Motor neuron (in vitro differentiated cells): ENCODE data around the gene SV2B. TPM values are rescaled to one million over a fixed set of nuclear protein-coding genes. Genes with fewer than 3 reads are reported as not detected.
A peak's percentile ranks its signal among the peaks of the same experiment; 100 is the strongest.

Source experiments
- ATAC-seq, 8 experiments: fragments of 200-7000 bp; cut with Tn5 transposase; replicated peaks in 6 of 8; 2 replicates each; pipeline ENCODE4 v1.8.0; 2021; ENCODE audit warnings: mild to moderate bottlenecking in 8 of 8, moderate library complexity in 8 of 8
- H3K27ac ChIP-seq, 2 donors: fragments of 250-450 bp; sonication (Bioruptor Pico); 2 replicates each; pipeline ENCODE4 v1.9.0; 2021; ENCODE audit warnings: antibody characterized with exemption in 2 of 2, mild to moderate bottlenecking in 2 of 2, moderate library complexity in 1 of 2
- H3K4me1 ChIP-seq, 2 donors: fragments of 250-450 bp; sonication (Bioruptor Pico); replicated peaks in 1 of 2; 2 replicates each; pipeline ENCODE4 v1.6.1; 2021; ENCODE audit warnings: antibody characterized with exemption in 2 of 2, mild to moderate bottlenecking in 2 of 2, moderate library complexity in 1 of 2
- H3K4me3 ChIP-seq, 5 donors: fragments of 250-450 bp; sonication (Bioruptor Pico); 2 replicates each; pipeline ENCODE4 v1.9.0; 2021; ENCODE audit warnings: antibody characterized with exemption in 5 of 5, mild to moderate bottlenecking in 5 of 5, moderate library complexity in 4 of 5
- WGBS, 10 experiments: fragments of 450-650 bp; shearing (Covaris generic); methylation state at CpG; one replicate each; pipeline ENCODE4 v1.0.0; 2022; 5-methylcytosine and 5-hydroxymethylcytosine counted together
- in situ Hi-C, 9 experiments: fragments of 400-800 bp; cut with MboI; loops; one replicate each; pipeline ENCODE4 v1.15.0; 2021; ENCODE audit warnings: low sequenced_read_pairs in 9 of 9, low pct_unique_long_range_greater_than_20kb in 2 of 9; ENCODE audit not compliant: unreplicated experiment in 9 of 9
- total RNA-seq, 8 experiments: library from RNA; unstranded; fragments of 300-600 nt; gene quantifications; 2 replicates each; pipeline versions ENCODE4 v1.2.3 to v1.2.4, GENCODE V29; 2022

Gene SV2B
- total RNA-seq, 8 experiments from 2014 or later, result 0.63 to 117 (median 6.6) TPM

DNA sequence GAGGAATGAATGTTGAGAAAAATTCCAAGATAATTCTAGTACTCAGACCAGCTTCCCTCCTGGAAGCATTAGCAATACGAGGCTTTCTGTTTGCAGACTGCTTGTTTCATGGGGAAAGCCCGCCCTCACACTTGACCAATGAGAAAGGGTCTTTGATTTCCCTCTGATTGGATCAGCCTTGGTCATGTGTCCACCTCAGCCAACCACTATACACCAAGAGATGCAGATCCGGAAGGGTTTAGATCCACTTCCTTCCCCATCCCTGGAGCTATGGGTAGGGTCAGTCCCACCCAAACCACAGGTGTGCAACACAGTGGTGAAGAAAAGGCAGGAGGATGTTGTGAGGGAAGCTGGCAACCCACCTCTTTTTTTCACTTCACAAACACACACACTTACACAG lies 154.7 kb downstream of the SV2B start:
- peaks cover 12 to 24% of the 10 kb centered on the region in 2 donors for H3K4me1 ChIP-seq
- no peak overlapping the region for H3K4me3 ChIP-seq
- peak in 1 of 8 experiments; percentile 21 for ATAC-seq
- no peak overlapping the region for H3K27ac ChIP-seq
- WGBS, 10 experiments, result 20 to 74% (median 65%) methylated on average over 1 to 3 of the region's 3 CpGs; no CpG with 5 or more reads in 6 of the 10 experiments
- in situ Hi-C loops, result loop anchor here in 1 of 9 experiments (25.0 kb wide), 1 partner anchor 192 kb away; no protein-coding TSS in a partner anchor

DNA sequence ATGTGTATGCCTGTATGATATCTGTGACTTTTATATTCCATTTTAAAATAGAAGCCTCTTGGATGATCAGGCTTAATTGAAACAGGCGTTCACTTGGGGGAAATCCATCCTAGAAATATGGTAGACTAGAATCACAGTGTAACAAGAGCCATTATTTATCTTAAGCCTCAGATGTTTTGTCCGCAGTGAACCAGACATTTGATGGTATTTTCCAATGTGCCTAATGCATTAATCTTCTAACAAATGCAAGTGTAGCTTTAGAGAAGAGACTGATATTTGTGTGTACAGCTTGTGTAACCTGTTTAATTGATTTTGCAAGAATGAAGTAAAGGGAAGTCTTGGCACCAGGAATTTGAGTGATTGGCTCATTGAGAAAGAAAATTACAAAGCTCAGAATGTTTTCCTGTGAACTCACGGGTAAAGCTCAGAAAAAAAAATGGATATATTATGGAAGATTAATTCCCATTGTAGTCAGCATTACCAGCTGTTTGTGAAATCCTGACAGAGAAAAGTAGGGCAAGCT lies 155.7 kb downstream of the SV2B start:
- Histone ChIP-seq H3K4me1 (peaks cover 12 to 24% of the 10 kb centered on the region in 2 donors), H3K4me3 (no peak overlapping the region), H3K27ac (no peak overlapping the region)
- peak in 4 of 8 experiments; percentile 39 to 67 (median 47) for ATAC-seq
- in situ Hi-C loops, result loop anchor here in 1 of 9 experiments (25.0 kb wide), 1 partner anchor 193 kb away; no protein-coding TSS in a partner anchor
- WGBS, 10 experiments, result 21 to 90% (median 54%) methylated on average over 1 to 3 of the region's 3 CpGs; no CpG with 5 or more reads in 2 of the 10 experiments

DNA sequence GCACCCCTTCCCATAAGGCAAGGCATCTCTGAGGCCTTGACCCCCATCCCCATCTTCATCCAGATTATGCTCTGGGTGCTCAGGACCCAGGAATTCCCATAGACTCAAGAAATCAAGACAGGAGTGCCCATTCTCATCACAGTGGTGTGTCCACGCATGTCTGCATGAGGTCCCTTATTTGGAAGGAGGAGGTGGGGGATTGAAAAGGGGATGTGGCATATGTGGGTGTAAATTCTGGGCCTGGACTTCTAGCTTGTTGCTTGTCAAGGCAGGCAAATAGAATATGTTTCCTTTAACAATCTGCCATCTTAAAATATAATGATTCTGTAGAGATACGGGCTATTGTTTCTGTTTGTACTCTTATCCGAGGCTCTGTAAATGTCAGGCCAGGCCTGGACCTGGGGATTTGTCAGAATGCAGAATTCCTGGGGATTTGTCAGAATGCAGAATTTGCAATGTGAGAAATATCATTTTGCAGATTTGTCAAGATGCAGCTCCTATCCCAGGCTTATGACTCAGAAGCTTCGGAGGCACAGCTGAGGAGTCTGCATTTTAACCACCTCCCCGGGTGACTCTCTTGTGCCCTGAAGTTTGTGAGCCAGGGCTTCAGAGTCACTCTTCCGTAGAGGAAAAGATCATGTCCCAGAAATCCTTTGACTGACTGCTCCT lies 157.8 kb downstream of the SV2B start:
- in situ Hi-C loops, result loop anchor here in 1 of 9 experiments (25.0 kb wide), 1 partner anchor 196 kb away; no protein-coding TSS in a partner anchor
- Histone ChIP-seq H3K4me3 (no peak overlapping the region), H3K4me1 (peaks cover 12 to 24% of the 10 kb centered on the region in 2 donors), H3K27ac (no peak overlapping the region)
- peak in 3 of 8 experiments; percentile 73 to 89 (median 86) for ATAC-seq
- 10 to 100% (median 58%) methylated on average over 1 to 5 of the region's 6 CpGs; no CpG with 5 or more reads in 2 of the 10 experiments for WGBS, 10 experiments

DNA sequence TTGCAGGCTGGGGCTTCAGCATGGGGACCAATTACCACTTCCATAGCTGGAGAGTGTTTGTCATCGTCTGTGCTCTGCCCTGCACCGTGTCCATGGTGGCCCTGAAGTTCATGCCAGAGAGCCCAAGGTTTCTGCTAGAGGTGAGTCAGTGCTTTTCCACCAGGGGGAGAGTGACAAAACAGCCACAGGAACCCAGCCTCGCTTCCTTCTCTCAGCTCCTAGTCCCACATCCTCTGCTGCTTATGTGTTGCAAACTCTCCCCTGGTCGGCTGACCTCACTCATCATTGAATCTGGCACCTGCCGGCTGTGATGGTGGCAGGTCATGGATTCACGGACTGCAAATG lies 158.3 kb downstream of the SV2B start:
- no peak overlapping the region for H3K27ac ChIP-seq
- in situ Hi-C loops, result loop anchor here in 1 of 9 experiments (25.0 kb wide), 1 partner anchor 196 kb away; no protein-coding TSS in a partner anchor
- peaks cover 12 to 24% of the 10 kb centered on the region in 2 donors for H3K4me1 ChIP-seq
- no peak overlapping the region for H3K4me3 ChIP-seq
- WGBS, 10 experiments, result 70 to 80% (median 80%) methylated on average over 1 to 2 of the region's 6 CpGs; no CpG with 5 or more reads in 7 of the 10 experiments
- ATAC-seq, result peak in 3 of 8 experiments; percentile 70 to 80 (median 74)

DNA sequence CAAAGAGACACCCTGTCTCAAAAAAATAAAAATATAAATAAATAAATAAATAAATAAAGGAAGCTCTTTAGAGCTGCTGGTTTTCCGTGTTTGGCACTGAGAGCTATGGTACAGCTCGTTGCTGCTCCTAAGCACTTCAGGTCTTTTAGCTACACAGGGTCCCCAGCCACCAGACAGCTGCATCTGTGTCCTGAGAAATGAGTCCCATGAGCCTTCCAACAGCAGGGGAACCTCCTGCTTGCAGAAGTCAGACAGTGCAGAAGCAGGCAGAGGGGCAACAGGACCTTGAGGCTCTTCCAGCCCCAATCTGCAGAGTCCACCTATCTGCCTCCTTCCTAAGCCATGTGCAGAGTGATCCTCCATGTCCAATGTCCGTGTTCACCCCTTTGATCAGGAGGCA lies 159.0 kb downstream of the SV2B start:
- in situ Hi-C loops, result loop anchor here in 1 of 9 experiments (25.0 kb wide), 1 partner anchor 197 kb away; no protein-coding TSS in a partner anchor
- peak in 3 of 8 experiments; percentile 53 to 69 (median 68) for ATAC-seq
- Histone ChIP-seq H3K4me1 (peaks cover 12 to 24% of the 10 kb centered on the region in 2 donors), H3K4me3 (no peak overlapping the region), H3K27ac (no peak overlapping the region)
- WGBS, 10 experiments, result 26 to 95% (median 65%) methylated on average over 2 to 3 of the region's 3 CpGs; no CpG with 5 or more reads in 2 of the 10 experiments

DNA sequence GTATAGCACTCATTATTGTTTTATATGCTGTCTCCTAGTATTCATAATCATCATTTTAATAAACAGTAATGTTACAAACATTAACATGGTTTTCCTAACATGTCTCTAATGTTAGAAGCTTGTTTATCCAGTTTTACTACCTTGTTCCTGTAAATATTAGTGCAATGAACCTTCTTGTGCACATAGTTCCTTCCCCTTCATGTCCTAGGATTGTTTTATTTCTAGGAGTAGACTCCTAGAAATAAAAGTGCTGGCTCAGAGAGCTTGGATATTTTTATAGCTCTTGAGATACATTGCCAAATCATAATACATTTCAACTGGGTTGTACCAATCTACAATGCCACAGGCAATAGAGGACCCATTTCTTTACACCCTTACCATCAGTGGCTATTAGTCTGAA lies 161.3 kb downstream of the SV2B start:
- peaks cover 8 to 15% of the 10 kb centered on the region in 2 donors for H3K4me1 ChIP-seq
- no peak overlapping the region for H3K27ac ChIP-seq
- in situ Hi-C loops, result loop anchor here in 1 of 9 experiments (25.0 kb wide), 1 partner anchor 199 kb away; no protein-coding TSS in a partner anchor
- no peak overlapping the region for H3K4me3 ChIP-seq
- ATAC-seq, result no peak

DNA sequence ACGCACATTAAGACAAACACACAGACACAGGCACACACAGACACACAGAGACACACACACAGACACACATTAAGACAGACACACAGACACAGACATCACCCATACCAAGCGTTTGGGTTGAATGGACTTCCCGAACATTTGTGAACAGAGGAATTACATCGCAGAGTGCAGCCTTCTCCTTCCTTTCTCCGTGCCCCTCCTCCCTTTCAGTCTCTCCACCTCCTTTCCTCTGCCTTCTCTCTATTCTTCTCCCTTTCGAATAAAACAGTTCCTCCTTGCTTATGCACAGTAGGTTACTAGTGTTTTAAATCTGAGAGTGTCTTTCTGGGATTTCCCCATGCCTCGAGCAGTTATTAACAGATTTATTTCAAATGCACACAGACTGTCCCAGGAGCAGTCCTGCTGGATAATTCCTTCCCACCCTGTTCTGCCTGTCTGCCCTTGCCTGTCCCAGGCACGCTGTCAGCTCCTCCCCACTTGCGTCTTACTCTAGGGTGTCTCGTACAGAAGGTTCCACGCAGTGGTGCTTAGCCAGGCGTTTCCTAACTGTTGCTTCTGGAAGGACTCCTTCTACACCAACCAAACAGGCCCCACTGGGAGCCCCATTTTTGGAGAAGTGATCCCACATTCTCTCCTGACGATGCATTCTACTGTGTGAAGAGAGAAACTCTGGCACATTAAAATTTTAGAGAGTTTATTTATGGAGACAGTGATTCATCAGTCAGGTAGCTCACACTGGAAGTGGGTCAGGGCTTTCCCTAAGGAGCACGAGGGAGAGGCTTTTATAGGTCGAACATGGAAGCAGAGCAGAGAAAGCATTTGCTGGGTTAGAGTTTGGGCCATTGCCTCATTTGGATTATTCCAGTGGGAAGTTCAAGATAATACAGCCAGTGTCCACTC lies 163.8 kb downstream of the SV2B start:
- in situ Hi-C loops, result loop anchor here in 1 of 9 experiments (25.0 kb wide), 1 partner anchor 202 kb away; no protein-coding TSS in a partner anchor
- Histone ChIP-seq H3K4me3 (no peak overlapping the region), H3K27ac (no peak overlapping the region), H3K4me1 (peaks cover under 1 to 5% of the 10 kb centered on the region in 2 donors)
- peak in 3 of 8 experiments; percentile 62 to 84 (median 80) for ATAC-seq
- 0 to 82% (median 44%) methylated on average over 1 to 10 of the region's 15 CpGs for WGBS, 10 experiments

DNA sequence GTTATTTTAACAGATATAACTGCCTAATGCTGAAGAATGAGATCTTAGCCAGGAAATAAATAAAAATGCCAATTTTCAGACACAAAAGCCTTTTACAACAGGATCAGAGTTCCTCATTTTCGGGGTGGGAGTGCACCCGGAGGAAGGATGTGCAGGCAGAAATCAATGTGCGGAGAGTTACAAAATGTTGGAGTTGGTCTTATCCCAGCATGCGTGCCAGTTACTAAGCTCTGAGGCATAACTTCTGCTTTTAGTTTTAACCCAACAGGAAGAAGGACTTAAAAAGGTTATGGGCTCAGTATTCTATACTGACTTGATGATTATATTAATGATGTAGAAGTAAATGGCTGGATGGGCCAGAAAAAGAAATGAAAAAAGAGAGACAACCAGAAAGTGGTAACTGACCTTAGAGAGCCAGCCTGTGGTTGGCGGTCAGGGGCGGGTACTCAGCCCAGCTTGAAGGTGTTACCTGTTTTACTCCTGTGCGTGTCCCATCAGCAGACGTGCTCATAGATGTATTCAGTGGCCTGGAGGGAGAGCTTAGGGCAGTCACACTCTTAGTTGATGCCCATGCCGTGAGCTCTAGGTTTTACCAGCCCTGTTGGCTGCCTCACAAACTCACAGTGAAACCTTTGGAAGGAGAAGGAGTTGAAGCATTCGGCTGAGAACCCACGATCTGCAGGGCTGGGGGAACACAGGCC lies 164.7 kb downstream of the SV2B start:
- no peaks in the 10 kb centered on the region for H3K4me1 ChIP-seq
- ATAC-seq, result no peak
- 60 to 100% (median 83%) methylated on average over 1 to 8 of the region's 11 CpGs for WGBS, 10 experiments
- in situ Hi-C loops, result loop anchor here in 1 of 9 experiments (25.0 kb wide), 1 partner anchor 202 kb away; no protein-coding TSS in a partner anchor
- no peak overlapping the region for H3K27ac ChIP-seq
- H3K4me3 ChIP-seq, result no peak overlapping the region

DNA sequence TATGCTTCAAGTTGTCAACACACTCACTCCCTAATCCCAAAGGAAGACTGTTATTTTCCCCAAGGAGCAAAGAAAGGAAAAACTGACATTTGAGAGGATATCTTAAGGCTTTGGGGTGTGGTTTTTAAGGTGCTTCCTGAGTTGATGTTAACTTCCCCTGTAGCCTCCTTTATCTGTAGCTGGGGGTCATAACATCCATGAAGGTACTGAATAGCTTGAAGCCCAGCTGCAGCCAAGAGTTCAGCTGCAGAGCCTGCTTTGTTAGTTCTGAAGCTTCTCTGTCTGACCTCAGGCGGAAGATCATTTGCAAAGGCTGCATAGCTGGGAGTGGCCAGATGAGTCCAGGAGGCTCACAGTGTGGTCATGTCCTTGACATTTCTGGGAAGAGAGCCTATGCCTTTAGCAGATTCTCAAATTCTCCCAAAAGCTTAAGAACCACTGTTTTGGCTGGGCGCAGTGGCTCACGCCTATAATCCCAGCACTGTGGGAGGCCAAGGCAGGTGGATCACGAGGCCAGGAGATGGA lies 165.4 kb downstream of the SV2B start:
- WGBS, 10 experiments, result 79 to 100% (median 90%) methylated on average over 1 to 4 of the region's 4 CpGs; no CpG with 5 or more reads in 5 of the 10 experiments
- ATAC-seq, result peak in 3 of 8 experiments; percentile 71 to 84 (median 74)
- Histone ChIP-seq H3K4me3 (no peak overlapping the region), H3K27ac (no peak overlapping the region), H3K4me1 (no peaks in the 10 kb centered on the region)
- in situ Hi-C loops, result loop anchor here in 1 of 9 experiments (25.0 kb wide), 1 partner anchor 203 kb away; no protein-coding TSS in a partner anchor

DNA sequence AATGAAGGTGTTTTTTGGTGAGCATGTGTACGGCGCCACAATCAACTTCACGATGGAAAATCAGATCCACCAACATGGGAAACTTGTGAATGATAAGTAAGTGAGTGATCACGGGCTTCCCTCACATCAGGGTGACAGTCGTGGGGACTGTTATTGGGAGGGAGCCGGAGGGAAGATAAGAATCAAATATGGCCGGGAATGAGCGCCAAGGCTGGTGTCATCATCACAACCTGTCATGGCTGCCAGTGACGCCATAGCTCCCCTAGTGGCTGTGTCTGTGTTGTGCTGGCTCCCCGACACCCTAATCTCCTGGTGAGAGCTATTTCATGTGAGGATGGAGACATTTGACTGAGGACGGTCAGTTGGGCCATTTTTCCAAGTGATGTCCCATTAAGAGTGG lies 168.5 kb downstream of the SV2B start:
- Histone ChIP-seq H3K4me1 (no peaks in the 10 kb centered on the region), H3K27ac (no peak overlapping the region), H3K4me3 (no peak overlapping the region)
- WGBS, 10 experiments, result 67 to 100% (median 90%) methylated on average over 3 to 10 of the region's 11 CpGs; no CpG with 5 or more reads in 2 of the 10 experiments
- in situ Hi-C loops, result loop anchor here in 1 of 9 experiments (25.0 kb wide), 1 partner anchor 206 kb away; no protein-coding TSS in a partner anchor
- ATAC-seq, result no peak

DNA sequence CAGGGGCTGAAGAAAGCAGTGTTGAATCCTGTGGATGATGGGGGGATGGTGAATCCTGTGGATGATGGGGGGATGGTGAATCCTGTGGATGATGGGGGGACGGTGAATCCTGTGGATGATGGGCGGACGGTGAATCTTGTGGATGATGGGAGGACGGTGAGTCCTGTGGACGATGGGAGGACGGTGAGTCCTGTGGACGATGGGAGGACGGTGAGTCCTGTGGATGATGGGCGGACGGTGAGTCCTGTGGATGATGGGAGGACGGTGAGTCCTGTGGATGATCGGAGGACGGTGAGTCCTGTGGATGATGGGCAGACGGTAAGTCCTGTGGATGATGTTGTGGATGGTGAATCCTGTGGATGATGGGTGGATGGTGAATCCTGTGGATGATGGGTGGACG lies 170.7 kb downstream of the SV2B start:
- H3K4me1 ChIP-seq, result no peaks in the 10 kb centered on the region
- no peak overlapping the region for H3K4me3 ChIP-seq
- ATAC-seq, result no peak
- in situ Hi-C loops, result loop anchor here in 2 of 9 experiments (10.0 to 25.0 kb wide), 2 partner anchors 208 to 216 kb away; no protein-coding TSS in a partner anchor
- no peak overlapping the region for H3K27ac ChIP-seq
- 75 to 100% (median 80%) methylated on average over 1 to 8 of the region's 15 CpGs; no CpG with 5 or more reads in 5 of the 10 experiments for WGBS, 10 experiments
